GM18505 (cell line): ENCODE data around the gene ZNF540.
"Not testable (repeated sequence)": the region's sequence is repeated elsewhere in the genome, so short reads cannot be mapped to it uniquely, and the experiment has no call there.

Experiments used
- ATAC-seq: cut with Tn5 transposase; IDR thresholded peaks from one replicate; pipeline ENCODE4 v1.9.1; 2021; ENCODE audit not compliant: unreplicated experiment
- POLR2A ChIP-seq: IDR thresholded peaks from 4 replicates; pipeline ENCODE4 v1.6.1; 2011; ENCODE audit warnings: borderline replicate concordance; ENCODE audit not compliant: insufficient read depth, insufficient read length; ENCODE audit errors: extremely low read depth

The ZNF540 gene

GRCh38 chr19:37655301-37655688 is 60.6 kb downstream of the ZNF540 start, which contains the start of gene ZFP30:
Gene ZFP30 (minus strand): TSS chr19:37655465. CDS start chr19:37647822, 7,643 bp downstream.
- no peak for TF ChIP-seq POLR2A

DNA sequence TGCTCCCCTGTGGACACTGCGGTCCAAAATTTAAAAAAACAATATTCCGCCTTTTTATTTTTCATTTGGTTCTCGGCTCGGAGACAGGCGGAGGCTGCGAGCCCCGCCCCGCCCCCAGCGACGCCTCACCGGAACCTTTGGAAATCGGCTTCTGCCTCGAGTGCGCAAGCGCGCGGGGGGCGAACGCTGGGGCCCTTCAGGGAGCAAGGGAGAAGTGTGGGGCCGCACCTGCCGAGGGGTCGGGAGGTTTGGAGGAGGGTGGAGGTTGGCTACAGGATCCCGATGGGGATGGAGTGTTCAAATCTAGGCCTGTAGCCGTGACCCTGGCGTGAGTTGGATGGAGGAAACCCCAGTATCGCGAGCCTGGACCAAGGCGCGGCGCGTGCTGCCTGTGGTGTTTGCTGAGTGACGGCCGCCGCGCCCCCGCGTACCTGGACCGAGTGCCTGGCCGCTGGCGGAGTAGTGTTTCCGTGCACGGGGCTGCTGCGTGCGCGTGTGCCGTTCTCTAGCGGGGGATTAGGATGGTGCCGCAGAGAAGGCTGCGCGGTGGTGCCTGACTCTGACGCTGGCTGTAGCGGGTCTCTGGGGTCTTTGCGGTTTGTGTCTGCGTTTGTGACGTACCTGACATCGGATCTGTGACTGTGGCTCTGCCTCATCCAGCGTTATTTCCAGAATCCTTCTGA is 61.2 kb downstream of the ZNF540 start:
- peak; percentile 58 for TF ChIP-seq POLR2A
- peak; percentile 63 for ATAC-seq

More at GRCh38 chr19:37655301-37655688, 60.6 kb downstream of the ZNF540 start, which contains the start of gene ZFP30:
- peak; percentile 63 for ATAC-seq

DNA sequence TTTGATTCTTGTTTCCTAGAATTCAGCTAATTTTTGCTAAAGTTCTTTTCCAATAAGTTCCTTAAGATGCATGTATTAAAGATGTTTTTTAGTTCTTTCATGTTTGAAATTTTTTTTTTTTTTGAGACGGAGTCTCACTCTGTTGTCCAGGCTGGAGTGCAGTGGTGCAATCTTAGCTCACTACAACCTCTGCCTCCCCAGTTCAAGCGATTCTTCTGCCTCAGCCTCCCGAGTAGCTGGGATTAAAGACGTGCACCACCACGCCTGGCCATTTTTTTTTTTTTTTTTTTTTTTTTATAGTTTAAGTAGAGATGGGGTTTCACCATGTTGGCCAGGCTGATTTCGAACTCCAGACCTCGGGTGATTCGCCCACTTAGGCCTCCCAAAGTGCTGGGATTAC is 62.5 kb downstream of the ZNF540 start:
- not testable (repeated sequence) for ATAC-seq
